A549 (cell line): ENCODE results near the gene RUNDC1. TPM values are rescaled to one million over a fixed set of nuclear protein-coding genes. Genes with fewer than 3 reads are reported as not detected.

Experiments used
- ATAC-seq, 2 experiments: fragments of 200-7000 bp in 1 of 2; fragments of >200 bp in 1 of 2; cut with Nextera tagmentation in 1 of 2; cut with Tn5 transposase in 1 of 2; 3 replicates each; pipeline versions ENCODE4 v1.8.0 to v1.9.1; 2018 to 2020; ENCODE audit warnings: mild to moderate bottlenecking in 1 of 2, moderate library complexity in 1 of 2
- CTCF ChIA-PET: fragments of 300-600 bp; sonication (Branson Sonifier 250); formaldehyde crosslinking; extraction: SDS; loops from one replicate; lab custom pipeline; 2021; ENCODE audit warnings: antibody characterized with exemption, inconsistent platforms; lab: Yijun Ruan, JAX
- POLR2A ChIA-PET: fragments of 350-600 bp; formaldehyde crosslinking; extraction: SDS; loops from one replicate; lab custom pipeline; 2021; ENCODE audit warnings: antibody characterized with exemption, inconsistent platforms; lab: Yijun Ruan, JAX
- DNase-seq, 2 experiments: peaks; one replicate each; pipeline versions ENCODE4 v3.0.0 to v3.0.0-alpha.2; 2011 to 2016; ENCODE audit warnings: low read depth in 1 of 2, low spot score in 1 of 2
- FAIRE-seq: peaks from 2 replicates; lab custom pipeline; 2011; peaks lifted over from hg19 to GRCh38; lab: Jason Lieb, UNC
- H3K27ac ChIP-seq, 2 experiments: fragments of >200 bp; sonication (Bioruptor Twin); formaldehyde crosslinking; 3 replicates each; pipeline ENCODE4 v1.5.1; 2016 to 2017
- H3K4me1 ChIP-seq: fragments of >200 bp; sonication (Bioruptor Twin); formaldehyde crosslinking; 3 replicates; pipeline ENCODE4 v1.6.1; 2016
- H3K4me2 ChIP-seq: fragments of >200 bp; sonication (Bioruptor Twin); formaldehyde crosslinking; 3 replicates; pipeline ENCODE4 v1.6.1; 2016
- H3K4me3 ChIP-seq: fragments of >200 bp; sonication (Bioruptor Twin); formaldehyde crosslinking; 3 replicates; pipeline ENCODE4 v1.5.1; 2016
- H3K9me3 ChIP-seq: fragments of >200 bp; sonication (Bioruptor Twin); formaldehyde crosslinking; 3 replicates; pipeline ENCODE4 v1.6.1; 2016
- CBX2 ChIP-seq: fragments of 200-600 bp; sonication (generic); IDR thresholded peaks from 2 replicates; pipeline ENCODE4 v1.6.1; 2016; ENCODE audit warnings: low read depth, mild to moderate bottlenecking, borderline replicate concordance
- CBX8 ChIP-seq: fragments of 200-600 bp; sonication (generic); IDR thresholded peaks from 2 replicates; pipeline ENCODE4 v1.6.1; 2016
- CEBPB ChIP-seq, 2 experiments: fragments of >200 bp in 1 of 2; sonication (Bioruptor Twin) in 1 of 2; formaldehyde crosslinking in 1 of 2; IDR thresholded peaks; 2 replicates each; pipeline ENCODE4 v1.6.1; 2012 to 2016
- CHD2 ChIP-seq: fragments of 150-350 bp; IDR thresholded peaks from 2 replicates; pipeline ENCODE4 v1.6.1; 2014; ENCODE audit warnings: low read length; ENCODE audit not compliant: partially characterized antibody
- CHD4 ChIP-seq: fragments of 200-600 bp; sonication (generic); IDR thresholded peaks from 2 replicates; pipeline ENCODE4 v1.6.1; 2016; ENCODE audit warnings: antibody characterized with exemption, mild to moderate bottlenecking, borderline replicate concordance
- EHF ChIP-seq: fragments of 250-450 bp; sonication (Bioruptor Pico); IDR thresholded peaks from 2 replicates; pipeline ENCODE4 v1.5.0; 2020; ENCODE audit warnings: mild to moderate bottlenecking
- EHMT2 ChIP-seq: fragments of 200-600 bp; sonication (generic); IDR thresholded peaks from 2 replicates; pipeline ENCODE4 v1.6.1; 2016; ENCODE audit warnings: antibody characterized with exemption, low read depth, mild to moderate bottlenecking, moderate library complexity
- ESRRA ChIP-seq: fragments of 150-350 bp; IDR thresholded peaks from 2 replicates; pipeline ENCODE4 v1.6.1; 2014; ENCODE audit warnings: mild to moderate bottlenecking, low read length, borderline replicate concordance
- FOSB ChIP-seq: fragments of 250-450 bp; sonication (Bioruptor Pico); IDR thresholded peaks from 2 replicates; pipeline ENCODE4 v1.5.0; 2020; ENCODE audit warnings: mild to moderate bottlenecking, moderate library complexity
- FOSL2 ChIP-seq, 2 experiments: fragments of 450-650 bp in 1 of 2; fragments of >200 bp in 1 of 2; sonication (Bioruptor Twin) in 1 of 2; formaldehyde crosslinking; IDR thresholded peaks; 2 replicates each; pipeline versions ENCODE4 v1.5.0 to v1.6.1; 2016 to 2020; ENCODE audit warnings: mild to moderate bottlenecking in 1 of 2, moderate library complexity in 1 of 2
- HEYL ChIP-seq: fragments of 250-450 bp; sonication (Bioruptor Pico); IDR thresholded peaks from 2 replicates; pipeline ENCODE4 v1.8.0; 2021; ENCODE audit warnings: mild to moderate bottlenecking, moderate library complexity
- HOXB13 ChIP-seq: fragments of 250-450 bp; sonication (Bioruptor Pico); IDR thresholded peaks from 2 replicates; pipeline ENCODE4 v1.5.0; 2020; ENCODE audit warnings: low read depth, mild to moderate bottlenecking, moderate library complexity
- JUN ChIP-seq, 2 experiments: fragments of >200 bp; sonication (Bioruptor Twin); formaldehyde crosslinking; IDR thresholded peaks; 2 replicates in 1 of 2; 3 replicates in 1 of 2; pipeline ENCODE4 v1.6.1; 2016 to 2017
- KDM5A ChIP-seq: fragments of 200-600 bp; sonication (generic); IDR thresholded peaks from 2 replicates; pipeline ENCODE4 v1.6.1; 2016; ENCODE audit warnings: antibody characterized with exemption, mild to moderate bottlenecking
- MAFK ChIP-seq: fragments of 450-650 bp; IDR thresholded peaks from 2 replicates; pipeline ENCODE4 v1.6.1; 2014; ENCODE audit not compliant: partially characterized antibody
- NR3C1 ChIP-seq: fragments of >200 bp; sonication (Bioruptor Twin); formaldehyde crosslinking; IDR thresholded peaks from 3 replicates; pipeline ENCODE4 v1.6.1; 2017
- PHF8 ChIP-seq: fragments of 200-600 bp; sonication (generic); IDR thresholded peaks from 2 replicates; pipeline ENCODE4 v1.6.1; 2016; ENCODE audit warnings: low read depth, mild to moderate bottlenecking, antibody characterized with exemption, moderate library complexity, borderline replicate concordance
- POLR2AphosphoS2 ChIP-seq: conservative IDR thresholded peaks from 2 replicates; pipeline ENCODE4 v1.6.1; 2012; ENCODE audit warnings: low read length, improper control_type of control experiment, inconsistent platforms
- RFX5 ChIP-seq: fragments of 450-650 bp; IDR thresholded peaks from 2 replicates; pipeline ENCODE4 v1.7.1; 2014; ENCODE audit warnings: antibody characterized with exemption, mild to moderate bottlenecking, moderate library complexity
- TP53 ChIP-seq: fragments of 250-450 bp; sonication (Bioruptor Pico); IDR thresholded peaks from 2 replicates; pipeline ENCODE4 v1.5.0; 2021; ENCODE audit warnings: mild to moderate bottlenecking, moderate library complexity
- ZC3H11A ChIP-seq: fragments of 450-650 bp; IDR thresholded peaks from 2 replicates; pipeline ENCODE4 v1.6.1; 2014; ENCODE audit warnings: antibody characterized with exemption, mild to moderate bottlenecking
- ZFP36 ChIP-seq: fragments of 450-650 bp; IDR thresholded peaks from 2 replicates; pipeline ENCODE4 v1.6.1; 2014; ENCODE audit warnings: borderline replicate concordance; ENCODE audit not compliant: partially characterized antibody
- WGBS: methylation state at CpG from one replicate; pipeline ENCODE4 v1.1.6; 2017; ENCODE audit errors: missing lambda C conversion rate; 5-methylcytosine and 5-hydroxymethylcytosine counted together
- polyA plus RNA-seq, 4 experiments: library from polyadenylated mRNA; depleted of rRNA in 3 of 4; stranded (reverse); fragments of >200 nt; fragmentation: RNase III in 1 of 4; extraction: RNeasy Plus Mini Kit Qiagen cat#74134 plus additional on column Dnase treatment in 1 of 4; gene quantifications; 2 replicates in 3 of 4; 3 replicates in 1 of 4; pipeline ENCODE4 v1.2.3, GENCODE V29; 2011 to 2017
- TF ChIP-seq, protein P1 (sequence below): IDR thresholded peaks from 2 replicates; pipeline ENCODE4 v1.6.1; 2012
- TF ChIP-seq, protein P2 (sequence below): fragments of 150-350 bp; IDR thresholded peaks from 2 replicates; pipeline ENCODE4 v1.6.1; 2014; ENCODE audit warnings: low read depth, mild to moderate bottlenecking, low read length
- TF ChIP-seq, protein P3 (sequence below): fragments of 200-600 bp; sonication (generic); IDR thresholded peaks from 2 replicates; pipeline ENCODE4 v1.6.1; 2016; ENCODE audit warnings: antibody characterized with exemption, mild to moderate bottlenecking, moderate library complexity
- TF ChIP-seq, protein P4 (sequence below): fragments of >200 bp; sonication (Bioruptor Twin); formaldehyde crosslinking; IDR thresholded peaks from 3 replicates; pipeline ENCODE4 v1.6.1; 2016
- TF ChIP-seq, protein P5 (sequence below): fragments of 450-650 bp; IDR thresholded peaks from 2 replicates; pipeline ENCODE4 v1.6.1; 2014; ENCODE audit warnings: antibody characterized with exemption
- TF ChIP-seq, protein P6 (sequence below): IDR thresholded peaks from 2 replicates; pipeline ENCODE4 v1.6.1; 2012

RUNDC1 gene
- polyA plus RNA-seq, 2 of the 4 experiments (the other 2 are of a cell fraction), result 18.7 to 19.1 TPM

DNA sequence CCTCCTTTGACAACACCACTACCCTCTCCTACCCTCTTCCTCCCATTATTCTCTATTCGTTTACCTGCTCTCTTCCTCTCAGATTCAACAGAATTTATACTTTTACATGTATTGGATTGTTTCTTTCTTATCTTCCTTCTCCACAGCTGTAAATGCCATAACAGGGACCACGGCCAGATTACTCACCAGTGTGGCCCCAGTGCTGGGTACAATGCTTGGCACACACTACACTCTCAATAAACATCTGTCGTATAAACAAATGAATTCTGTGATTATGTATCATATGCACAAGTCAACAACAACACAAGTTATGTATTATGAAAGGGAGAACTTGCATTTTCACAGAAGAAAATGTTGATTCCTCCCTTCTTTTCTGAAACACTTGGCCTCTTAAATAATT lies 36.2 kb upstream of the RUNDC1 start:
- no peaks in the 10 kb centered on the region for H3K9me3 ChIP-seq
- no peak overlapping the region for H3K4me2 ChIP-seq
- H3K4me3 ChIP-seq, result no peak overlapping the region
- ATAC-seq (no peak), DNase-seq (no peak), FAIRE-seq (no peak)
- ChIA-PET POLR2A (no interaction called here), CTCF (interaction anchor here (1.0 to 9.8 kb wide), 7 partner anchors 7 to 111 kb away, joined by 3 to 303 read pairs (median 10); partner anchors contain the start of genes AOC2, AOC3, PSME3 and RPL27)
- 34% methylated on average over 3 of the region's 3 CpGs for WGBS
- no peak overlapping the region for H3K27ac ChIP-seq
- H3K4me1 ChIP-seq, result no peaks in the 10 kb centered on the region
- TF ChIP-seq EHMT2, result no peak
- no peak for TF ChIP-seq RFX5
- no peak for TF ChIP-seq FOSL2 (IDR thresholded peaks at IDR 0.05)
- no peak for TF ChIP-seq FOSL2 (CRISPR knock-in tag; IDR thresholded peaks at IDR 0.05)
- no peak for TF ChIP-seq ESRRA
- TF ChIP-seq, protein P1, sequence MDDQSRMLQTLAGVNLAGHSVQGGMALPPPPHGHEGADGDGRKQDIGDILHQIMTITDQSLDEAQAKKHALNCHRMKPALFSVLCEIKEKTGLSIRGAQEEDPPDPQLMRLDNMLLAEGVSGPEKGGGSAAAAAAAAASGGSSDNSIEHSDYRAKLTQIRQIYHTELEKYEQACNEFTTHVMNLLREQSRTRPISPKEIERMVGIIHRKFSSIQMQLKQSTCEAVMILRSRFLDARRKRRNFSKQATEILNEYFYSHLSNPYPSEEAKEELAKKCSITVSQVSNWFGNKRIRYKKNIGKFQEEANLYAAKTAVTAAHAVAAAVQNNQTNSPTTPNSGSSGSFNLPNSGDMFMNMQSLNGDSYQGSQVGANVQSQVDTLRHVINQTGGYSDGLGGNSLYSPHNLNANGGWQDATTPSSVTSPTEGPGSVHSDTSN, result no peak
- no peak for TF ChIP-seq KDM5A
- TF ChIP-seq HEYL, result no peak
- TF ChIP-seq ZFP36, result no peak
- TF ChIP-seq NR3C1, result no peak
- no peak for TF ChIP-seq TP53
- TF ChIP-seq FOSB (CRISPR knock-in tag), result no peak
- TF ChIP-seq, protein P2, sequence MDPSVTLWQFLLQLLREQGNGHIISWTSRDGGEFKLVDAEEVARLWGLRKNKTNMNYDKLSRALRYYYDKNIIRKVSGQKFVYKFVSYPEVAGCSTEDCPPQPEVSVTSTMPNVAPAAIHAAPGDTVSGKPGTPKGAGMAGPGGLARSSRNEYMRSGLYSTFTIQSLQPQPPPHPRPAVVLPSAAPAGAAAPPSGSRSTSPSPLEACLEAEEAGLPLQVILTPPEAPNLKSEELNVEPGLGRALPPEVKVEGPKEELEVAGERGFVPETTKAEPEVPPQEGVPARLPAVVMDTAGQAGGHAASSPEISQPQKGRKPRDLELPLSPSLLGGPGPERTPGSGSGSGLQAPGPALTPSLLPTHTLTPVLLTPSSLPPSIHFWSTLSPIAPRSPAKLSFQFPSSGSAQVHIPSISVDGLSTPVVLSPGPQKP, result no peak
- no peak for TF ChIP-seq CEBPB (IDR thresholded peaks at IDR 0.05)
- TF ChIP-seq, protein P3, sequence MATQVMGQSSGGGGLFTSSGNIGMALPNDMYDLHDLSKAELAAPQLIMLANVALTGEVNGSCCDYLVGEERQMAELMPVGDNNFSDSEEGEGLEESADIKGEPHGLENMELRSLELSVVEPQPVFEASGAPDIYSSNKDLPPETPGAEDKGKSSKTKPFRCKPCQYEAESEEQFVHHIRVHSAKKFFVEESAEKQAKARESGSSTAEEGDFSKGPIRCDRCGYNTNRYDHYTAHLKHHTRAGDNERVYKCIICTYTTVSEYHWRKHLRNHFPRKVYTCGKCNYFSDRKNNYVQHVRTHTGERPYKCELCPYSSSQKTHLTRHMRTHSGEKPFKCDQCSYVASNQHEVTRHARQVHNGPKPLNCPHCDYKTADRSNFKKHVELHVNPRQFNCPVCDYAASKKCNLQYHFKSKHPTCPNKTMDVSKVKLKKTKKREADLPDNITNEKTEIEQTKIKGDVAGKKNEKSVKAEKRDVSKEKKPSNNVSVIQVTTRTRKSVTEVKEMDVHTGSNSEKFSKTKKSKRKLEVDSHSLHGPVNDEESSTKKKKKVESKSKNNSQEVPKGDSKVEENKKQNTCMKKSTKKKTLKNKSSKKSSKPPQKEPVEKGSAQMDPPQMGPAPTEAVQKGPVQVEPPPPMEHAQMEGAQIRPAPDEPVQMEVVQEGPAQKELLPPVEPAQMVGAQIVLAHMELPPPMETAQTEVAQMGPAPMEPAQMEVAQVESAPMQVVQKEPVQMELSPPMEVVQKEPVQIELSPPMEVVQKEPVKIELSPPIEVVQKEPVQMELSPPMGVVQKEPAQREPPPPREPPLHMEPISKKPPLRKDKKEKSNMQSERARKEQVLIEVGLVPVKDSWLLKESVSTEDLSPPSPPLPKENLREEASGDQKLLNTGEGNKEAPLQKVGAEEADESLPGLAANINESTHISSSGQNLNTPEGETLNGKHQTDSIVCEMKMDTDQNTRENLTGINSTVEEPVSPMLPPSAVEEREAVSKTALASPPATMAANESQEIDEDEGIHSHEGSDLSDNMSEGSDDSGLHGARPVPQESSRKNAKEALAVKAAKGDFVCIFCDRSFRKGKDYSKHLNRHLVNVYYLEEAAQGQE, result no peak
- TF ChIP-seq, protein P4, sequence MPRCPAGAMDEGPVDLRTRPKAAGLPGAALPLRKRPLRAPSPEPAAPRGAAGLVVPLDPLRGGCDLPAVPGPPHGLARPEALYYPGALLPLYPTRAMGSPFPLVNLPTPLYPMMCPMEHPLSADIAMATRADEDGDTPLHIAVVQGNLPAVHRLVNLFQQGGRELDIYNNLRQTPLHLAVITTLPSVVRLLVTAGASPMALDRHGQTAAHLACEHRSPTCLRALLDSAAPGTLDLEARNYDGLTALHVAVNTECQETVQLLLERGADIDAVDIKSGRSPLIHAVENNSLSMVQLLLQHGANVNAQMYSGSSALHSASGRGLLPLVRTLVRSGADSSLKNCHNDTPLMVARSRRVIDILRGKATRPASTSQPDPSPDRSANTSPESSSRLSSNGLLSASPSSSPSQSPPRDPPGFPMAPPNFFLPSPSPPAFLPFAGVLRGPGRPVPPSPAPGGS, result no peak
- TF ChIP-seq HOXB13, result no peak
- TF ChIP-seq, protein P5, sequence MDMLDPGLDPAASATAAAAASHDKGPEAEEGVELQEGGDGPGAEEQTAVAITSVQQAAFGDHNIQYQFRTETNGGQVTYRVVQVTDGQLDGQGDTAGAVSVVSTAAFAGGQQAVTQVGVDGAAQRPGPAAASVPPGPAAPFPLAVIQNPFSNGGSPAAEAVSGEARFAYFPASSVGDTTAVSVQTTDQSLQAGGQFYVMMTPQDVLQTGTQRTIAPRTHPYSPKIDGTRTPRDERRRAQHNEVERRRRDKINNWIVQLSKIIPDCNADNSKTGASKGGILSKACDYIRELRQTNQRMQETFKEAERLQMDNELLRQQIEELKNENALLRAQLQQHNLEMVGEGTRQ, result no peak
- no peak for TF ChIP-seq CHD2
- TF ChIP-seq, protein P6, sequence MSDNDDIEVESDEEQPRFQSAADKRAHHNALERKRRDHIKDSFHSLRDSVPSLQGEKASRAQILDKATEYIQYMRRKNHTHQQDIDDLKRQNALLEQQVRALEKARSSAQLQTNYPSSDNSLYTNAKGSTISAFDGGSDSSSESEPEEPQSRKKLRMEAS, result no peak

DNA sequence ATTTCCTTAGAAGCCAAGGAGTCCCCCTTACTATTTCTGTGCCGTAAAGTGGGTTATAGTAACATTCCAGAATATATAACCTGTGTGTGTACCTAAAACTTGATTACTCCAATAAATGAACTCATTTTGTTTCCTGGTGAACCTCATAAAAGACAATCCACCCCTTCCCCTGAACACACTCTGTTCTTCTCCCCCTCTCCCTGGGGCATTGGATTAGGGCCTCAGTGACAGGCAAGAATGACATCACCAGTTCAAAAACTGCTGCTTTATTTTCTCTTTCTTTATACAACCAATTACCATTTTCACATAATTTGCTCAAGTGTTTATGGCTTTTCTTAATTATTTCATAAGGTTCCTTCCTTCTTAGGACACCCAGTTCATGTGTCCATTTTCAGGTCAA lies 33.6 kb upstream of the RUNDC1 start:
- POLR2A ChIA-PET, result no interaction called here
- H3K4me2 ChIP-seq, result no peak overlapping the region
- H3K4me1 ChIP-seq, result no peaks in the 10 kb centered on the region
- no peaks in the 10 kb centered on the region for H3K9me3 ChIP-seq
- TF ChIP-seq, protein P5, result no peak
- TF ChIP-seq POLR2AphosphoS2 (no peak), CBX8 (no peak), EHF (no peak), CBX2 (no peak), ZC3H11A (no peak), JUN (IDR thresholded peaks at IDR 0.05) (no peak), FOSL2 (IDR thresholded peaks at IDR 0.05) (no peak), FOSL2 (CRISPR knock-in tag; IDR thresholded peaks at IDR 0.05) (no peak), CEBPB (IDR thresholded peaks at IDR 0.05) (no peak), MAFK (no peak), CHD4 (no peak), PHF8 (no peak), TP53 (no peak)
- TF ChIP-seq, all 56 proteins: peak for 0
- no peak overlapping the region for H3K4me3 ChIP-seq
- CTCF ChIA-PET, result interaction anchor here (1.0 to 6.0 kb wide), 6 partner anchors 9 to 267 kb away, joined by 3 to 41 read pairs (median 6); partner anchors contain the start of gene AOC2
- no peak overlapping the region for H3K27ac ChIP-seq
- FAIRE-seq, result no peak
- no peak for DNase-seq
- ATAC-seq, result no peak
- WGBS, result 100% methylated on average over 1 of the region's 1 CpG
